Loucy (cell line): ENCODE data around the gene STOX1.

ENCODE experiments used
- CTCF ChIP-seq: fragments of 200-600 bp; sonication (generic); conservative IDR thresholded peaks from 2 replicates; pipeline ENCODE4 v1.5.1; 2014; ENCODE audit warnings: mild to moderate bottlenecking, antibody characterized with exemption, low read length
- EZH2phosphoT487 ChIP-seq: fragments of 200-600 bp; IDR thresholded peaks from 2 replicates; pipeline ENCODE4 v1.6.1; 2018; ENCODE audit warnings: antibody characterized with exemption, mild to moderate bottlenecking, moderate library complexity, borderline replicate concordance

GRCh38 chr10:68784476-68784875 is 42.9 kb upstream of the STOX1 start:
- no peak for TF ChIP-seq CTCF
- no peak for TF ChIP-seq EZH2phosphoT487
